ENCODE measurements around the gene HMGXB4. TPM values are rescaled to one million over a fixed set of nuclear protein-coding genes. Genes with fewer than 3 reads are reported as not detected.

The HMGXB4 gene
- total and polyA plus RNA-seq, 2 of the 13 experiments (the other 11 are each of a cell fraction or from before 2014, with no cell fraction given): 13.9 to 16.3 TPM

- TF ChIP-seq ZFP36L1 (CRISPR knock-in tag; IDR thresholded peaks at IDR 0.05) (no peak), ZNF12 (CRISPR knock-in tag; IDR thresholded peaks at IDR 0.05) (peak; percentile 31; the same call in 1 of the 2 replicates), SOX13 (IDR thresholded peaks at IDR 0.05) (no peak), SOX13 (CRISPR knock-in tag; conservative IDR thresholded peaks at IDR 0.05 in 1 of 2, IDR thresholded peaks at IDR 0.05 in 1 of 2) (peak in 1 of 2 experiments; percentile 58; a peak in 1 of 4 replicates), KLF15 (CRISPR knock-in tag; IDR thresholded peaks at IDR 0.05; ENCODE audit: borderline replicate concordance) (no peak), AHR (CRISPR knock-in tag; IDR thresholded peaks at IDR 0.05) (no peak), ZNF660 (CRISPR knock-in tag; IDR thresholded peaks at IDR 0.05; ENCODE audit: borderline replicate concordance, low read depth) (no peak), CC2D1A (CRISPR knock-in tag; IDR thresholded peaks at IDR 0.05) (no peak), ZFP36L2 (CRISPR knock-in tag; IDR thresholded peaks at IDR 0.05) (no peak), CCAR2 (optimal IDR thresholded peaks at IDR 0.05; ENCODE audit: low read depth, low read length) (no peak), ZBTB25 (CRISPR knock-in tag; IDR thresholded peaks at IDR 0.05) (peak; percentile 39; the same call in 1 of the 2 replicates), ZFP82 (CRISPR knock-in tag; IDR thresholded peaks at IDR 0.05; ENCODE audit: borderline replicate concordance) (no peak), ZNF234 (CRISPR knock-in tag; conservative IDR thresholded peaks at IDR 0.05) (no peak), ZNF441 (CRISPR knock-in tag; IDR thresholded peaks at IDR 0.05; ENCODE audit: borderline replicate concordance) (peak; percentile 100), ZBTB3 (CRISPR knock-in tag; IDR thresholded peaks at IDR 0.05; ENCODE audit: borderline replicate concordance, low read depth) (0 out of 2 replicates have a peak, but pooled peaks have one; percentile 20), CAMTA2 (CRISPR knock-in tag; IDR thresholded peaks at IDR 0.05; ENCODE audit: borderline replicate concordance) (no peak), ZNF44 (CRISPR knock-in tag; IDR thresholded peaks at IDR 0.05) (no peak), CHCHD3 (CRISPR knock-in tag; IDR thresholded peaks at IDR 0.05) (no peak), ZSCAN9 (CRISPR knock-in tag; IDR thresholded peaks at IDR 0.05; ENCODE audit: borderline replicate concordance) (peak; percentile 82; the same call in 1 of the 2 replicates), FUBP1 (CRISPR knock-in tag; IDR thresholded peaks at IDR 0.05; ENCODE audit: borderline replicate concordance) (no peak), RARG (CRISPR knock-in tag; IDR thresholded peaks at IDR 0.05; ENCODE audit: low read depth) (no peak)
- TF ChIP-seq, protein P1, sequence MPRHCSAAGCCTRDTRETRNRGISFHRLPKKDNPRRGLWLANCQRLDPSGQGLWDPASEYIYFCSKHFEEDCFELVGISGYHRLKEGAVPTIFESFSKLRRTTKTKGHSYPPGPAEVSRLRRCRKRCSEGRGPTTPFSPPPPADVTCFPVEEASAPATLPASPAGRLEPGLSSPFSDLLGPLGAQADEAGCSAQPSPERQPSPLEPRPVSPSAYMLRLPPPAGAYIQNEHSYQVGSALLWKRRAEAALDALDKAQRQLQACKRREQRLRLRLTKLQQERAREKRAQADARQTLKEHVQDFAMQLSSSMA (CRISPR knock-in tag; IDR thresholded peaks at IDR 0.05): no peak
- TF ChIP-seq, protein P2, sequence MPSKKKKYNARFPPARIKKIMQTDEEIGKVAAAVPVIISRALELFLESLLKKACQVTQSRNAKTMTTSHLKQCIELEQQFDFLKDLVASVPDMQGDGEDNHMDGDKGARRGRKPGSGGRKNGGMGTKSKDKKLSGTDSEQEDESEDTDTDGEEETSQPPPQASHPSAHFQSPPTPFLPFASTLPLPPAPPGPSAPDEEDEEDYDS (CRISPR knock-in tag; IDR thresholded peaks at IDR 0.05): no peak
- TF ChIP-seq, protein P3, sequence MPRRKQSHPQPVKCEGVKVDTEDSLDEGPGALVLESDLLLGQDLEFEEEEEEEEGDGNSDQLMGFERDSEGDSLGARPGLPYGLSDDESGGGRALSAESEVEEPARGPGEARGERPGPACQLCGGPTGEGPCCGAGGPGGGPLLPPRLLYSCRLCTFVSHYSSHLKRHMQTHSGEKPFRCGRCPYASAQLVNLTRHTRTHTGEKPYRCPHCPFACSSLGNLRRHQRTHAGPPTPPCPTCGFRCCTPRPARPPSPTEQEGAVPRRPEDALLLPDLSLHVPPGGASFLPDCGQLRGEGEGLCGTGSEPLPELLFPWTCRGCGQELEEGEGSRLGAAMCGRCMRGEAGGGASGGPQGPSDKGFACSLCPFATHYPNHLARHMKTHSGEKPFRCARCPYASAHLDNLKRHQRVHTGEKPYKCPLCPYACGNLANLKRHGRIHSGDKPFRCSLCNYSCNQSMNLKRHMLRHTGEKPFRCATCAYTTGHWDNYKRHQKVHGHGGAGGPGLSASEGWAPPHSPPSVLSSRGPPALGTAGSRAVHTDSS (CRISPR knock-in tag; conservative IDR thresholded peaks at IDR 0.05): no peak
These were observed 55.1 kb downstream of the HMGXB4 start (continued) for GRCh38 chr22:35312198-35313059.

Data from HepG2 (cell line).